GM19240 (cell line): ENCODE results near the gene GRB10.
"Not testable (repeated sequence)": the region's sequence is repeated elsewhere in the genome, so short reads cannot be mapped to it uniquely, and the experiment has no call there.

Experiments used
- DNase-seq: peaks from one replicate; pipeline ENCODE4 v3.0.0; 2011; ENCODE audit warnings: low spot score; ENCODE audit not compliant: insufficient read length

Gene GRB10

DNA sequence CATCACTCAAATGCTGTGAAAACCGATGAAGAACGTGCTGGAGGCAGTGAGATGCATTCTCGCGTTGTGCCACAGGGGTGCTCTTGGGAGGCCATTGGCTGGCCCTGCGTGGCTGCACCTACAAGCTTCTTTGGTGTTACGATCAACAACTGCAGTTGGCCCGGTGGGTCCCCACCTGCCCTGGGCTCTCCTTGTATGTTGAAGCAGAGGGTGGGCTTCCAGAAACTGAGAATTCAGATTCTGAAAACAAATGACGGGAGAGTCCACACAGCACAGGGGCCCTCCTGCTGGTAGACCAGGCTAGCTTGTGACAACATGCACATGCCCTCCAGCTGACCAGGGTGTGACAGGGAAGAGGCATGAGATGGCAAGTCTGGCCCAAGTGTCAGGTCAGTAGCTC lies 193.8 kb downstream of the GRB10 start:
- no peak for DNase-seq

GRCh38 chr7:50587737-50588136 lies 195.0 kb downstream of the GRB10 start:
- no peak for DNase-seq

DNA sequence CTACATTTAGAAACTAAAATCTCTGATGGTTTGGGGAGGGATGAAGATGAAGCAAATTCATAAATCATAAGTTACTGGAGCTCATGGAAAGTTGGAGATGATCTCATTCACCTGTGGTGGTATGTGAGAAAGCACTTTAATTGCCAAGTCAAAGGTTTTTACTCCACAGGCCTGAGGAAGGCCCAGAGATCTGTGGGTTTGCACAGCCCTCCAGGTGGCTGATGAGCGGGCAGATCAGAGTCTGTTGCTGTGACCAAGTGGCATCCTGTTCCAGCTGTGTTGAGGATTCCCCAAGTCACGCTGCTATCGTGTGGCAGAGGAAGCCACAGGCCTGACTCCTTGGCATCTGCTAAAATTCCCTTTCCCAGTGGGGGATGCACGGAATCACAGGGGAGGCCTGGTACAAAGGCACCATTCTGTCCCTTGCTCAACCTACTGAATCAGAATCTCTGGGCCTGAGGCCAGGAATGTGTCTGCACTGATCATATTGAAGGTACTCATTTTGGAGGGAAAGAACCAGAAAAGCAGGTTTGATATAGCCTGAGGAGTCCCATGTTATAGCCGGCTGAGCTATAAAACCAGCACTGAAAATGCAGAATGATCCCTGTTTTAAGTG lies 197.8 kb downstream of the GRB10 start:
- no peak for DNase-seq

DNA sequence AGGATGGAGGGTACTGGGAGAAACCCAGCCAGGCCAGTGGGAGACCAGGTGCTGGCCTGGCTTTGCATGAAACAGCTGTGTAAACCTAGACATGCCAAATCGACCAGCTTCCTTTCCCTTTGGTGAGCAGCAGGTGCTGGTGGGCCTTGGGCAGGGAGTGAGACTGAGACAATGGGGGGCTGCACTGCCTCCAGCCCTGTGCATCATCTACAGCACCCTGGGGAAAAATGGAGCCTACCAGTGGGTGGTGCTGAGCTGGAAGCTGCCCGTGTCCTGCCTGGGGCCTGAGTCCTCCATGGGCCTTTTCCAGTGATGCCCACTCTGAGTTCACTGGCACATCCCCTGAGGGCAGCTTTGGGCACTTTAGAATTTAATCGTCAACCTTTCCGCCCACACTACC lies 198.3 kb downstream of the GRB10 start:
- no peak for DNase-seq

DNA sequence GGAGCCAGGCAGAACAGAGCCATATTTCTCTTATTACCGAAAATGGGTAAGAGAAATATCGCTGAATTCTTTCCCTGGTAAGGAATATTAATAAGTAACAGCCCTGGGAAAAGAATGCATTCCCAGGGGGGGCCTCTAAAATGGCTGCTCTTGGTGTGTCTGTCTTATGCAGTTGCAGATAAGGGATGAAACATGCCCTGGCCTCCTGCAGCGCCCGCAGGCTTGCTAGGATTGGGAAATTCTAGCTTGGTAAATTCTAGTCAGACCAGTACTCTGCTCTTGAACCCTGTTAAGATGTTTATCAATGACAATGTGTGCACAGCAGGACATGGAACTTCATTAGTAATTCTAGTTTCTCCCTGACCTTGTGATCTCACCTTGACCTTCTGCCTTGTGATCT lies 199.4 kb downstream of the GRB10 start:
- DNase-seq, result not testable (repeated sequence)

DNA sequence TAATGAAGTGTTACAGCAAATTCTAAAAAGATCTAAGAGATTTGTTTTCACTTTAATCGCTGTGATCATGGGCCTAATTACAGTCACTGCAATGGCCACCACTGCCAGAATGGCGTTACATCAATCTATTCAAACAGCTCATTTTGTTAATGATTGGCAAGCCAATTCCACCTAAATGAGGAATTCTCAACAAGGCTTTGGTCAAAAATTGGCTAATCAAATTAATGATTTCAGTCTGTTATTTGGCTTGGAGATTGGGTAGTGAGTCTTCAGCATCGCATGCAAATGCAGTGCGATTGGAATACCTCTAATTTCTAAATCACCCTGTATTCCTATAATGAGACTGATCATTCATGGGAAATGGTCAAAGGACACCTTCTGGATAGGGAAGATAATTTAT lies 200.4 kb downstream of the GRB10 start:
- DNase-seq, result not testable (repeated sequence)

GRCh38 chr7:50580666-50581065 lies 202.0 kb downstream of the GRB10 start:
- DNase-seq, result not testable (repeated sequence)

GRCh38 chr7:50580057-50580456 lies 202.6 kb downstream of the GRB10 start:
- no peak for DNase-seq

GRCh38 chr7:50578105-50578504 lies 204.6 kb downstream of the GRB10 start:
- DNase-seq, result not testable (repeated sequence)

- DNase-seq, result no peak
These were observed 205.1 kb downstream of the GRB10 start for GRCh38 chr7:50577569-50577968.

DNA sequence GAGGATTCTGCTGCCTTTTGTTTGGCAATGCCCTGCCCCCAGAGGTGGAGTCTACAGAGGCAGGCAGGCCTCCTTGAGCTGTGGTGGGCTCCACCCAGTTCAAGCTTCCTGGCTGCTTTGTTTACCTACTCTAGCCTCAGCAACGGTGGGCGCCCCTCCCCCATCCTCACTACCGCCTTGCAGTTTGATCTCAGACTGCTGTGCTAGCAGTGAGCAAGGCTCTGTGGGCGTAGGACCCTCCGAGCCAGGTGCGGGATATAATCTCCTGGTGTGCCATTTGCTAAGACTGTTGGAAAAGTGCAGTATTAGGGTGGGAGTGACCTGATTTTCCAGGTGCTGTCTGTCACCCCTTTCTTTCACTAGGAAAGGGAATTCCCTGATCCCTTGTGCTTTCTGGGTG lies 206.3 kb downstream of the GRB10 start:
- not testable (repeated sequence) for DNase-seq

- no peak for DNase-seq
These were observed 214.9 kb downstream of the GRB10 start for GRCh38 chr7:50567715-50568261.

DNA sequence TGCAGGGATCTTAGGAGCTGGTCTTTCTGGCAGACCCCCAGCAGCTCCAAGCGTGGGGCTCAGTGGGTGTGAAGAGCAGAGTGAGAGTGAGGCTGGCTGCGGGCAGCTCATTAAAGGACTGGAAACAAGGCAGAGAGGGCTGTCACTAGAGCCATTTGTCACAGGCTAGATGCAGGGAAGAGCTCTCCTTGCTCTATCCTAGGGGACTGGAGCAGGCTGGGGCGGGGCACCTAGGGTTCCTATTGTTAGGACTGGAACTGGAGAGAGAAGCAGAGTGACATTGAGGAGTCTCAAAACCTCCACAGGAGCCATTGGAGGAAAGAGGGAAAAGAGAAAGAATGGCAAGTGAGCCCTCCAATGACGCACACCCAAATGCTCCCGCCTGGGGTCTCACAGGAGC lies 216.7 kb downstream of the GRB10 start:
- DNase-seq, result no peak

DNA sequence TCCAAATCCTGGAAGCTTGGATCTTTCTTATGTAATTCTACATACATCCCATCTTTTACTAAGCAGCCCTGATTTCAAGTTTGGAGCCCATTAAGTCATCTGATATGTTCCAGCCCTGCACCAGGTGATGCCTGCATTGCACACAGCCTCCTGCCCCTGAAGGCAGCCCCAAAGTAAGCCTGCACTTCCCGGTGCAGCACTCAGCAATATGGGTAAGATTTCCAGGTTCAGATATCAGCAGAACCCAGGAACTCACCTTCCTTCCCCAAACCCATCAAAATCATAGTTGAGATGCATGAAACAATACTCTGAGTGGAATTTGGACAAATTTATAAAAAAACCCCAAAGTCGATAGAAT lies 217.2 kb downstream of the GRB10 start:
- DNase-seq, result no peak

DNA sequence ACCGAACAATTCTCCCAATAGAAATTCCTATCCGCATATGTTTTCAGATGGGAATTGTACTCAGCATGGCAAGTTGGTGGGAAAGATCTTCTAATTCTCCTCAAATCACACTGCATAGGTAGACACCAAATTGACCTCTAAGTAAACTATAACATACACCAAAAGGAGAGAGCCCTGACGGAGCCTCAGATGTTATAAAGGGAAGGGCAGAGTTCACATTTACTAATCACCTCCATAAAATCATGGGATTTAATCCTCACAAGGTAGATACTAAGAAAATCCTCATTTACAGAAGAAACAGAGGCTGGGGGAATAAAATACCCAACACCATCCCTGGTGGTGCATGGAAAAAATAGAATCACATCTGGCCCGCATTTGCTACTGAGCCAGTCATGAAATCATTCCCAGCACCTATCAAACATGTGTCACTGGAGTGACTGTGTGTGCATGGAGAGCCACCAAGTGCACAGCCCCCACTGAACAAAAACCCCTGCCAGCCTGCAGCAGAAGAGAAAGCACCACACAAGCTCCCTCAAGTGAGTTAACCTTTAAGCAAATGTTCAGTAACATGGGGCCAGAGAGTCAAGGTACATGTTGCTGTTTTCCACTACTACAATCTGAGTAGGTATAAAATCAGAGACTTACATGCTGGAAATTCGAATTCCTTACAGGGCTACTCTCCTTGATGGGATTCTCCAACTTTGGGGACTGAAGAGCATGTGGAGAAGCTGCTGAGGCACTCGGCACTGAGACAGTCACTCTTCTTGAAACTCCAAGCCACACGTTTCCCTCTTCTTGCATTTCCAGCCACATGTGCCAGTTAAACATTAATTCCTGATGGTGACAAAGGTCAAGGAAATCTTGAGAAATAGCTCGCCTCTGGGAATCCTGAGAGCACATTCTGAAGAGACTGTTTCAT lies 217.8 kb downstream of the GRB10 start, which contains the start of gene DDC:
Gene DDC (minus strand): TSS at position 766 of the 919 bp plus-strand sequence. CDS start 21,320 bp downstream, outside the sequence.
- DNase-seq, result no peak

DNA sequence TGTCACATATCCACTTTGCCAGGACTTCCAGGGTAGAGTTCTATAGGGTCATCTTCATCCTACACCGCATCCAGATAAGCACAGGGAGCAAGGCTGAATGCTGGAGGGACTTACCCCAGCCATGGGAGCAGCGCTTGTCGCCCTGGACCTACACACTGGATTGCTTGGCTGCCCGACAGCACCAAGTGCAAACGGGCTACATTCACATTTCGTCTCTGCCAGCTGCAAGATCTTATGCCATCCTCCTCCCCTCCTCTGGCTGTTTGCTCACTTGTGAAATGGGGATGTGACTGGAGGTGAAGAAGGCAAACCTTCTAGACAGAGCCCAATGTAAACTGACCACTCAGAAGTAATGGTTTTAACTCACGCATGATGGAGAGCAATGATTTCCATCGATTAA lies 218.5 kb downstream of the GRB10 start:
- no peak for DNase-seq

- DNase-seq, result no peak
These were observed 220.6 kb downstream of the GRB10 start for GRCh38 chr7:50562136-50562535.

DNA sequence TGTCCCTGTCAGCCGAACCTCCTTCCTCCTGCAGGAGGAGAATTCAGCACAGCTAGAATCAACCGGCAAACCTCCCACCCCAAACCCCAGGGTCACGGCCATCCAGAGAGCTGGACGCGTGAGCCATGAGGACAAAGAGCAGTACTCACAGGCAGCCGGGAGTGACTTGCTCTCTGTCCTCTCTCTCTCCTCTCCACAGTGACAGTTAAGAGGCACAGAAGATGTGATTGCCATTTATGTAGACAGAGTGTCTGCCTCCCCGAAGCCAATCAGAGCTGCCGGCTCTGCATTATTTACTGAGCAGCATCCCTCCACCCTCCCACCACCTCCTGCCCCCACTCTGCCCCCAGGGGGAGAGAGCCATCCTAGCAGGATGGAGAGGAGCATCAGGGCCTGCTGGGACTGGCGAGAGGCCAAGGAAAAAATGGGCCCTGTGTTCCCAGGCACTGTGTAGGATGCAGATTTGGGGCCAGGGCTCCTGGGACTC lies 221.8 kb downstream of the GRB10 start:
- DNase-seq, result no peak

DNA sequence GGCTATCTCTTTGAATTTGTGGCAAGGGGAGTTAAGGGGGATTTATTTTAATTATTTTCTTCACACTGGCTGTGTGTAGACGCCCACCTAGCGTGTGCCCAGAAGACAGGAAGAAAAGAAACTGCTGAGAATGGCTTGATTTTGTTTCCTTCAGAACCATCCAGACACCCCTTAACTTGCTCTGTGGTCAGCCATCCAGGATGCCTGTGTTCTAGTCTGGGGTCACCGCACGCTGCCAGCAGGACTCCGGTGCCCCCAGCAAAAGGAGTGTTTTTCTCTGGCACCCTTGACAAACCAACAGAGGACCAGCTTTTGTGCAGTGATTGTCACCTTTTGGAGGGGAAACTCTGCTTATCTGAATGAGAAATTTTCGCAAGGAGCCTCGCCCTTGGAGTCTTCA lies 222.8 kb downstream of the GRB10 start:
- no peak for DNase-seq

GRCh38 chr7:50558294-50559053 lies 224.2 kb downstream of the GRB10 start:
- DNase-seq, result no peak

DNA sequence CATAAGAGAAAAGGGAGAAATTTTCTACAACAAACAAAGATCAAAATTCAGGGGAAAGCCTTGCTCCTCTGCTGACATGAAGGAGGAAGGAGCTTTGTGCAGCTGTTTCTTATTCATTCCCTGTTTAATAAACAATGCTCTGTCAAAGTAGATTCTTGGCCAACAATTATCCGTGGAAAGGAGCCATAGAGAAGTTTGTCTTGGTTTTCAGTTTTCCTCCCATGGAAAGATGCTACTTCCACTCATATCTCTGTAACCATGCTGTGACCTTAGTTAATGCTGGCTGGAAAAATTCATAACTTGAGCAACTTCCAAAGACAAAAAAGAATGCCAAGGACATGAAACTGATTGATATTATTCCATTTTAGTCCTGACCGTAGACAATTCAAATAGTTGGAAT lies 225.6 kb downstream of the GRB10 start:
- DNase-seq, result no peak
